Stomach smooth muscle (tissue), 2 donors: Measurements from ENCODE around the gene OTUB2.

Experiments used
- H3K27ac ChIP-seq: one replicate; pipeline ENCODE4 v1.7.0; 2013; ENCODE audit warnings: mild to moderate bottlenecking, low read length, inconsistent platforms
- H3K27me3 ChIP-seq, 2 donors: one replicate each; pipeline ENCODE4 v1.7.0; 2013; ENCODE audit warnings: low read length in 2 of 2; ENCODE audit not compliant: insufficient read depth in 2 of 2, control insufficient read depth in 1 of 2
- H3K36me3 ChIP-seq, 2 donors: one replicate each; pipeline ENCODE4 v1.7.0; 2013; ENCODE audit warnings: low read length in 2 of 2; ENCODE audit not compliant: control insufficient read depth in 2 of 2, insufficient read depth in 2 of 2
- H3K4me1 ChIP-seq: one replicate; pipeline ENCODE4 v1.7.0; 2013; ENCODE audit warnings: low read length; ENCODE audit not compliant: control insufficient read depth, insufficient read depth
- H3K4me3 ChIP-seq, 2 donors: one replicate each; pipeline ENCODE4 v1.7.0; 2013; ENCODE audit warnings: low read length in 2 of 2
- H3K9ac ChIP-seq, 2 donors: one replicate each; pipeline ENCODE4 v1.7.0; 2013; ENCODE audit warnings: low read length in 2 of 2, mild to moderate bottlenecking in 1 of 2
- H3K9me3 ChIP-seq, 2 donors: one replicate each; pipeline ENCODE4 v1.7.0; 2013; ENCODE audit warnings: low read length in 2 of 2; ENCODE audit not compliant: control insufficient read depth in 2 of 2
- donor health status: healthy.
- donor health status: Pancreatic carcinoma.

The OTUB2 gene

GRCh38 chr14:93984987-93985410 lies 41.1 kb upstream of the OTUB2 start:
- no peak overlapping the region for H3K9ac ChIP-seq

GRCh38 chr14:93986955-93987354 lies 39.2 kb upstream of the OTUB2 start:
- H3K27ac ChIP-seq, result no peak overlapping the region
- no peak overlapping the region for H3K4me3 ChIP-seq
- H3K9ac ChIP-seq, result peak overlapping the region in 1 of 2 donors; percentile 21
- H3K9me3 ChIP-seq, result no peaks in the 10 kb centered on the region
- no peaks in the 10 kb centered on the region for H3K36me3 ChIP-seq
- H3K4me1 ChIP-seq, result peaks cover 51% of the 10 kb centered on the region
- H3K27me3 ChIP-seq, result no peaks in the 10 kb centered on the region

More at GRCh38 chr14:93984987-93985410, 41.1 kb upstream of the OTUB2 start:
- H3K27me3 ChIP-seq, result no peaks in the 10 kb centered on the region
- peaks cover 64% of the 10 kb centered on the region for H3K4me1 ChIP-seq
- H3K4me3 ChIP-seq, result peak overlapping the region in 1 of 2 donors; percentile 8
- H3K9me3 ChIP-seq, result no peaks in the 10 kb centered on the region
- H3K27ac ChIP-seq, result peak overlapping the region; percentile 55
- no peaks in the 10 kb centered on the region for H3K36me3 ChIP-seq

GRCh38 chr14:93987376-93987775 lies 38.8 kb upstream of the OTUB2 start:
- H3K4me3 ChIP-seq, result no peak overlapping the region
- peaks cover 50% of the 10 kb centered on the region for H3K4me1 ChIP-seq
- no peaks in the 10 kb centered on the region for H3K36me3 ChIP-seq
- H3K9ac ChIP-seq, result no peak overlapping the region
- H3K27me3 ChIP-seq, result no peaks in the 10 kb centered on the region
- peak overlapping the region; percentile 31 for H3K27ac ChIP-seq
- no peaks in the 10 kb centered on the region for H3K9me3 ChIP-seq

- Histone ChIP-seq H3K36me3 (no peaks in the 10 kb centered on the region), H3K4me3 (no peak overlapping the region), H3K4me1 (peaks cover 45% of the 10 kb centered on the region), H3K27ac (no peak overlapping the region), H3K9ac (no peak overlapping the region), H3K27me3 (no peaks in the 10 kb centered on the region), H3K9me3 (no peaks in the 10 kb centered on the region)
Measured at GRCh38 chr14:93987815-93988476, 38.2 kb upstream of the OTUB2 start.

GRCh38 chr14:93989939-93990338 lies 36.2 kb upstream of the OTUB2 start:
- no peak overlapping the region for H3K4me3 ChIP-seq
- H3K27me3 ChIP-seq, result no peaks in the 10 kb centered on the region
- H3K36me3 ChIP-seq, result no peaks in the 10 kb centered on the region
- peaks cover 40% of the 10 kb centered on the region for H3K4me1 ChIP-seq
- no peak overlapping the region for H3K27ac ChIP-seq
- H3K9me3 ChIP-seq, result no peaks in the 10 kb centered on the region
- no peak overlapping the region for H3K9ac ChIP-seq

- Histone ChIP-seq H3K9me3 (no peaks in the 10 kb centered on the region), H3K4me1 (peaks cover 44% of the 10 kb centered on the region), H3K4me3 (no peak overlapping the region), H3K9ac (no peak overlapping the region), H3K27me3 (no peaks in the 10 kb centered on the region), H3K36me3 (no peaks in the 10 kb centered on the region), H3K27ac (peak overlapping the region; percentile 88)
Measured at GRCh38 chr14:93991212-93991611, 34.9 kb upstream of the OTUB2 start.

- no peaks in the 10 kb centered on the region for H3K27me3 ChIP-seq
- H3K36me3 ChIP-seq, result no peaks in the 10 kb centered on the region
- peaks cover 46% of the 10 kb centered on the region for H3K4me1 ChIP-seq
- no peak overlapping the region for H3K9ac ChIP-seq
- no peak overlapping the region for H3K4me3 ChIP-seq
- no peaks in the 10 kb centered on the region for H3K9me3 ChIP-seq
- peak overlapping the region; percentile 88 for H3K27ac ChIP-seq
Measured at GRCh38 chr14:93991649-93992048, 34.5 kb upstream of the OTUB2 start.

- H3K36me3 ChIP-seq, result no peaks in the 10 kb centered on the region
- peak overlapping the region; percentile 88 for H3K27ac ChIP-seq
- no peaks in the 10 kb centered on the region for H3K27me3 ChIP-seq
- no peak overlapping the region for H3K4me3 ChIP-seq
- H3K9ac ChIP-seq, result no peak overlapping the region
- peaks cover 48% of the 10 kb centered on the region for H3K4me1 ChIP-seq
- no peaks in the 10 kb centered on the region for H3K9me3 ChIP-seq
Measured at GRCh38 chr14:93993382-93993781, 32.8 kb upstream of the OTUB2 start.

GRCh38 chr14:93994919-93995682 lies 31.0 kb upstream of the OTUB2 start:
- Histone ChIP-seq H3K27ac (peak overlapping the region; percentile 88), H3K4me1 (peaks cover 48% of the 10 kb centered on the region), H3K9ac (peak overlapping the region; percentile 51 to 59), H3K9me3 (no peaks in the 10 kb centered on the region), H3K4me3 (peak overlapping the region in 1 of 2 donors; percentile 47), H3K27me3 (no peaks in the 10 kb centered on the region), H3K36me3 (no peaks in the 10 kb centered on the region)

- Histone ChIP-seq H3K9me3 (no peaks in the 10 kb centered on the region), H3K27ac (peak overlapping the region; percentile 88), H3K4me3 (peak overlapping the region in 1 of 2 donors; percentile 47), H3K36me3 (no peaks in the 10 kb centered on the region), H3K4me1 (peaks cover 51% of the 10 kb centered on the region), H3K27me3 (no peaks in the 10 kb centered on the region), H3K9ac (peak overlapping the region; percentile 21 to 59)
Measured at GRCh38 chr14:93996130-93996695, 29.9 kb upstream of the OTUB2 start.
